Measurements from ENCODE around the gene TNFRSF19.
A peak's percentile ranks its signal among the peaks of the same experiment; 100 is the strongest.

TNFRSF19 gene

DNA sequence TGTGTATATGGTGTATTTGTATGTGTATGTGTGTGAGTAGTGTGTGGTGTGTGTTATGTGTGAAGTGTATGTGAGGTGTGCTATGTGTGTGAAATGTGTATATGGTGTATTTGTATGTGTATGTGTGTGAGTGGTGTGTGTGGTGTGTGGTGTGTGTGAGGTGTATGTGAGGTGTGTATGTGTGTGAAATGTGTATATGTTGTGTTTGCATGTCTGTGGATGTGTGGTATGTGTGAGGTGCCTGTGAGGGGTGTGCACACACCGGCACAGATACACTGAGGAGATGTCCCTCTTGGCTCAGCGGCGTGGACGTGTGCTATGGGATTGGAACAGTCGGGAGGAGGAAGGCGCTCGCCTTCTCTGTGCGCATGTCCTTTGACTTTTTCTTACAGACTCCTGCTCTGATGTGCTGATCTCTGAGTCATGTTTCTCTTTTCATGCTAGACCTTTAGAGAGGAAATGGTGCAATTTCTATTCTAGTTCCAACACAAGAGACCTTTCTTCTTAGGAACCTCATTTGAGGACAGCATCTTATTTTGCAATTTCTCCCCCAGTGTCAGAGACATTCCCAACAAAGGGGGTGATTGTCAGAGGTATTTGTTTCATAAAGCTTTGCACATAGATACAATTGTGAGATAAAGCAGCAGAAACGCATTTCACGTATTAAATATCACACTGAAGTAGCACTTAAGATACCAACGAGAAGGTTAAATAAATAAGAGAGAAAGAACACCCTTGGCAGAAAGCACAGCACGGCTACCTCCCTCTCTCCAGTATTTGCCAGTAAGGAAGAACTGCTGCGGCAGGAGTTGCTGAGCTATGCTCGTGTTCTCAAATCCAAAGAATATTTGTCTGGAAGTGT lies 11.3 kb upstream of the TNFRSF19 start:
- no peaks in the 10 kb centered on the region for H3K36me3 ChIP-seq (ENCODE audit: low read depth)
- no peaks in the 10 kb centered on the region for H3K27me3 ChIP-seq (ENCODE audit: insufficient read depth, poor library complexity, severe bottlenecking)
- ATAC-seq (ENCODE audit: low read depth) (peak; percentile 98), DNase-seq (ENCODE audit: low spot score) (no peak)
- H3K4me3 ChIP-seq (ENCODE audit: severe bottlenecking): no peak overlapping the region
- TF ChIP-seq, protein P1, sequence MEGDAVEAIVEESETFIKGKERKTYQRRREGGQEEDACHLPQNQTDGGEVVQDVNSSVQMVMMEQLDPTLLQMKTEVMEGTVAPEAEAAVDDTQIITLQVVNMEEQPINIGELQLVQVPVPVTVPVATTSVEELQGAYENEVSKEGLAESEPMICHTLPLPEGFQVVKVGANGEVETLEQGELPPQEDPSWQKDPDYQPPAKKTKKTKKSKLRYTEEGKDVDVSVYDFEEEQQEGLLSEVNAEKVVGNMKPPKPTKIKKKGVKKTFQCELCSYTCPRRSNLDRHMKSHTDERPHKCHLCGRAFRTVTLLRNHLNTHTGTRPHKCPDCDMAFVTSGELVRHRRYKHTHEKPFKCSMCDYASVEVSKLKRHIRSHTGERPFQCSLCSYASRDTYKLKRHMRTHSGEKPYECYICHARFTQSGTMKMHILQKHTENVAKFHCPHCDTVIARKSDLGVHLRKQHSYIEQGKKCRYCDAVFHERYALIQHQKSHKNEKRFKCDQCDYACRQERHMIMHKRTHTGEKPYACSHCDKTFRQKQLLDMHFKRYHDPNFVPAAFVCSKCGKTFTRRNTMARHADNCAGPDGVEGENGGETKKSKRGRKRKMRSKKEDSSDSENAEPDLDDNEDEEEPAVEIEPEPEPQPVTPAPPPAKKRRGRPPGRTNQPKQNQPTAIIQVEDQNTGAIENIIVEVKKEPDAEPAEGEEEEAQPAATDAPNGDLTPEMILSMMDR (IDR thresholded peaks at IDR 0.05; ENCODE audit: poor library complexity, severe bottlenecking): no peak
- H3K9me3 ChIP-seq (ENCODE audit: severe bottlenecking): no peaks in the 10 kb centered on the region
- H3K27ac ChIP-seq (ENCODE audit: poor library complexity, severe bottlenecking): peak overlapping the region; percentile 89
- H3K4me1 ChIP-seq (ENCODE audit: insufficient read depth, poor library complexity, severe bottlenecking): peaks cover 15% of the 10 kb centered on the region

DNA sequence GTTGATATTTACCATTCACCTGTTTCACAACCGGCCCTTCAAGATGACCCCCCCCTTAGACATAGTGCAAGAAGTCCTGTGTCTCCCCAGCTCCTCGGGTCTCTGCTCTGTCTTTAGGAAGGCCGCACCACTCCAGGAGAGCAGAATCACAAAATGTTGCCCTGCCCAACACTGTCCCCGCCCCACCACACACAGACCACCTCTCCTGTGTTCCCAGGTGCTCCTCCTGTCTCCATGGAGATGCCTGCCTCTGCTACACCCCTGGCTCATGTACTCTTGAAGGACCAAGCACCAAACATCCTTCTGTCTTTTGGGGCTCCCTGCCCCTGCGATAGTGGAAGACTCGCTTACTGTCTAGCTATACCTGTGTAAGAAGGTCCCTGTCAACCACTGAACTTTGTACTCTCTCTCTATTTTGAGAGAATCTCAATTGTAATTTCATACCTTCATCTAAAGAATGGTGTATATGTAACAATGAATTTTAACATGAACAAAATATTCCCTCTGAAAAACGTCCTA lies 9.6 kb upstream of the TNFRSF19 start:
- Histone ChIP-seq H3K27me3 (ENCODE audit: insufficient read depth, poor library complexity, severe bottlenecking) (no peaks in the 10 kb centered on the region), H3K9me3 (ENCODE audit: severe bottlenecking) (no peaks in the 10 kb centered on the region), H3K4me3 (ENCODE audit: severe bottlenecking) (no peak overlapping the region), H3K27ac (ENCODE audit: poor library complexity, severe bottlenecking) (no peak overlapping the region), H3K4me1 (ENCODE audit: insufficient read depth, poor library complexity, severe bottlenecking) (peaks cover 11% of the 10 kb centered on the region), H3K36me3 (ENCODE audit: low read depth) (no peaks in the 10 kb centered on the region)
- TF ChIP-seq, protein P1 (IDR thresholded peaks at IDR 0.05; ENCODE audit: poor library complexity, severe bottlenecking): no peak
- DNase-seq (ENCODE audit: low spot score): no peak
- ATAC-seq (ENCODE audit: low read depth): no peak

DNA sequence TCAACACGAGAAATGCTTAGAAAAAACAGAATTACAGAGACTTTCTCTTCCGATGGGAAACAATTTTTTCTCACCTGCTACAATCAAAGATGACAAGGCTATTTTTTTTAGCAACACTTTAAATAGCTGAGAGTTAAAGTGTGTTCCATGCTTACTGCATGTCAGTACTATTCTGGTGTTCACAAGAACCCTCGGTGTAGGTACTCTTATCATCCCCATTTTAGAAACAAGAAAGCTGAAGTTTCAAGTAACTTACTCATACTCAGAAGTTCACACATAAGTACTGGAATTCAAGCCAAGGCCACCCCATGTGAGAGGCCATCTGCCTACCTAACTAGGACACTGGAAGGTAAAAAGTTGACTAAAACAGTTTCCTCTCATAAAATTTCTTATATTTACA lies 9.0 kb upstream of the TNFRSF19 start:
- H3K27ac ChIP-seq (ENCODE audit: poor library complexity, severe bottlenecking): no peak overlapping the region
- H3K9me3 ChIP-seq (ENCODE audit: severe bottlenecking): no peaks in the 10 kb centered on the region
- ATAC-seq (ENCODE audit: low read depth): no peak
- H3K4me3 ChIP-seq (ENCODE audit: severe bottlenecking): no peak overlapping the region
- TF ChIP-seq, protein P1 (IDR thresholded peaks at IDR 0.05; ENCODE audit: poor library complexity, severe bottlenecking): no peak
- peaks cover 11% of the 10 kb centered on the region for H3K4me1 ChIP-seq (ENCODE audit: insufficient read depth, poor library complexity, severe bottlenecking)
- H3K27me3 ChIP-seq (ENCODE audit: insufficient read depth, poor library complexity, severe bottlenecking): no peaks in the 10 kb centered on the region
- DNase-seq (ENCODE audit: low spot score): no peak
- H3K36me3 ChIP-seq (ENCODE audit: low read depth): no peaks in the 10 kb centered on the region

DNA sequence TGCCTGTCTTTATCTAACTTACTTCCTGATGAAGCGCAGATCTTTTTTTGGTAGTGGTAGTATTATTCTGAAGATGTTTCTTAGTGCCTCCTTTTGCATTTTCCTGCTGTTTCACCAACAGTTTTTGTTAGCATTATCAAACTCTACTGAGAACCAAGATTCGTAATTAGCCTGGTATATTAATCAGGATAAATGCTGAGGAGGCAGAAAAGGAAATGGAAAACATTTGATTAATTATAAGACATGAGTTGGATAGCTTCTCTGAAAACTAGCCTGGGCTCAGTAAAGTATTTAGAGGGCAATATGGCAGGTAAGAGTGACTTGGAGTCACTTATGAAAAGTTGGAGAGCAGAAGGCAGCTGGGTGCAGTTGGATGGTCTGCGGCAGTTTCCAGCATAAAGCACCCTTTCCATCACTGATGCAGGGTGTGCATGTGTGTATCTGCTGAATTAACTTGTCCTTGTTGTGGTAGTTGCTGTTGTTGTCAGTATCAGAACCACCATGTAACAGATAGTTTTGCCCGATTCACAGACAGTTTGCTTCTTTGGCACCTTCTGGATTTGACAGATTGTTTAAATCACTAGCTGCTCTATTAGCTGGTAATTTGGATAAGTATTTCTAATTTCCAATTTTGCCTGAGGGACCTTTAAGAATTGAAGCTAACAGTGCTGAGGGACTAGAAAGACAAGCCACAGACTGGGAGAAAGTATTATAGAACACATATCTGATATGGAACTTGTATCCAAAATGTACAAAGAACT lies 6.9 kb upstream of the TNFRSF19 start:
- no peaks in the 10 kb centered on the region for H3K36me3 ChIP-seq (ENCODE audit: low read depth)
- no peak overlapping the region for H3K4me3 ChIP-seq (ENCODE audit: severe bottlenecking)
- no peaks in the 10 kb centered on the region for H3K9me3 ChIP-seq (ENCODE audit: severe bottlenecking)
- peaks cover 11% of the 10 kb centered on the region for H3K4me1 ChIP-seq (ENCODE audit: insufficient read depth, poor library complexity, severe bottlenecking)
- no peak overlapping the region for H3K27ac ChIP-seq (ENCODE audit: poor library complexity, severe bottlenecking)
- ATAC-seq (ENCODE audit: low read depth): no peak
- no peak for DNase-seq (ENCODE audit: low spot score)
- TF ChIP-seq, protein P1 (IDR thresholded peaks at IDR 0.05; ENCODE audit: poor library complexity, severe bottlenecking): no peak
- H3K27me3 ChIP-seq (ENCODE audit: insufficient read depth, poor library complexity, severe bottlenecking): no peaks in the 10 kb centered on the region
